DOHH2 (cell line): ENCODE data around the gene CRIM1.

Source experiments
- H3F3A ChIP-seq: fragments of 200-600 bp; sonication (generic), shearing (Covaris generic); 2 replicates; pipeline ENCODE4 v1.6.0; 2016; ENCODE audit warnings: antibody characterized with exemption, mild to moderate bottlenecking; ENCODE audit not compliant: control insufficient read depth, insufficient read depth
- H3K27ac ChIP-seq: fragments of 200-600 bp; sonication (generic); 2 replicates; pipeline ENCODE4 v1.5.1; 2014; ENCODE audit warnings: low read depth, mild to moderate bottlenecking, low read length, moderate library complexity
- H3K27me3 ChIP-seq: fragments of 200-600 bp; sonication (generic); 2 replicates; pipeline ENCODE4 v1.6.1; 2014; ENCODE audit warnings: mild to moderate bottlenecking, low read length, mixed read lengths; ENCODE audit not compliant: control insufficient read depth
- H3K36me3 ChIP-seq: fragments of 200-600 bp; sonication (generic); 2 replicates; pipeline ENCODE4 v1.6.1; 2014; ENCODE audit warnings: mild to moderate bottlenecking, low read length, moderate library complexity, mixed read lengths; ENCODE audit not compliant: control insufficient read depth
- H3K4me1 ChIP-seq: fragments of 200-600 bp; sonication (generic); 2 replicates; pipeline ENCODE4 v1.6.1; 2014; ENCODE audit warnings: mild to moderate bottlenecking, low read length, mixed read lengths; ENCODE audit not compliant: control insufficient read depth
- H3K4me2 ChIP-seq: fragments of 200-600 bp; sonication (generic); 2 replicates; pipeline ENCODE4 v1.6.0; 2014; ENCODE audit warnings: mild to moderate bottlenecking, low read length, moderate library complexity
- H3K4me3 ChIP-seq: fragments of 200-600 bp; sonication (generic); 2 replicates; pipeline ENCODE4 v1.5.1; 2014; ENCODE audit warnings: mild to moderate bottlenecking, low read length, mixed read lengths
- H3K79me2 ChIP-seq: fragments of 200-600 bp; sonication (generic); 2 replicates; pipeline ENCODE4 v1.6.1; 2014; ENCODE audit warnings: mild to moderate bottlenecking, low read length, mixed read lengths; ENCODE audit not compliant: control insufficient read depth
- H3K9me2 ChIP-seq: fragments of 200-600 bp; sonication (generic); replicated peaks from 2 replicates; pipeline ENCODE4 v1.6.1; 2014; ENCODE audit warnings: mild to moderate bottlenecking, low read length, mixed read lengths; ENCODE audit not compliant: control insufficient read depth
- H3K9me3 ChIP-seq: fragments of 200-600 bp; sonication (generic); 2 replicates; pipeline ENCODE4 v1.6.1; 2014; ENCODE audit warnings: antibody characterized with exemption, low read length, mixed read lengths; ENCODE audit not compliant: control insufficient read depth, insufficient read depth
- H4K20me1 ChIP-seq: fragments of 200-600 bp; sonication (generic); 2 replicates; pipeline ENCODE4 v1.6.0; 2014; ENCODE audit warnings: low read depth, mild to moderate bottlenecking, antibody characterized with exemption, low read length, moderate library complexity; ENCODE audit not compliant: control insufficient read depth, insufficient read depth
- CTCF ChIP-seq: fragments of 200-600 bp; sonication (generic); IDR thresholded peaks from one replicate; pipeline ENCODE4 v1.5.1; 2014; ENCODE audit warnings: antibody characterized with exemption, mild to moderate bottlenecking, low read depth, low read length; ENCODE audit not compliant: poor library complexity, severe bottlenecking
- EZH2phosphoT487 ChIP-seq: fragments of 200-600 bp; sonication (generic); IDR thresholded peaks from 2 replicates; pipeline ENCODE4 v1.6.1; 2017; ENCODE audit warnings: borderline replicate concordance, mild to moderate bottlenecking, antibody characterized with exemption, low read length, moderate library complexity, mixed read lengths

CRIM1 gene

GRCh38 chr2:36476411-36476810 lies 120.8 kb downstream of the CRIM1 start:
- no peaks in the 10 kb centered on the region for H3K27me3 ChIP-seq
- no peak overlapping the region for H3K4me2 ChIP-seq
- peaks cover 11% of the 10 kb centered on the region for H3K4me1 ChIP-seq
- no peaks in the 10 kb centered on the region for H3K79me2 ChIP-seq
- no peak overlapping the region for H3K27ac ChIP-seq
- no peaks in the 10 kb centered on the region for H3F3A ChIP-seq
- H4K20me1 ChIP-seq, result no peaks in the 10 kb centered on the region
- H3K9me2 ChIP-seq, result no peaks in the 10 kb centered on the region
- TF ChIP-seq EZH2phosphoT487, result no peak
- TF ChIP-seq CTCF, result no peak
- H3K36me3 ChIP-seq, result peaks cover 91% of the 10 kb centered on the region
- no peak overlapping the region for H3K4me3 ChIP-seq
- peaks cover 22% of the 10 kb centered on the region for H3K9me3 ChIP-seq

GRCh38 chr2:36477315-36477714 lies 121.7 kb downstream of the CRIM1 start:
- Histone ChIP-seq H3F3A (no peaks in the 10 kb centered on the region), H3K27me3 (no peaks in the 10 kb centered on the region), H4K20me1 (no peaks in the 10 kb centered on the region), H3K79me2 (no peaks in the 10 kb centered on the region), H3K9me2 (no peaks in the 10 kb centered on the region), H3K36me3 (peaks cover 92% of the 10 kb centered on the region), H3K4me1 (peaks cover 11% of the 10 kb centered on the region), H3K4me3 (no peak overlapping the region), H3K27ac (no peak overlapping the region), H3K4me2 (no peak overlapping the region), H3K9me3 (peaks cover 22% of the 10 kb centered on the region)
- TF ChIP-seq CTCF, result no peak

GRCh38 chr2:36477746-36478145 lies 122.2 kb downstream of the CRIM1 start:
- Histone ChIP-seq H3K27ac (no peak overlapping the region), H3K4me2 (no peak overlapping the region), H3F3A (no peaks in the 10 kb centered on the region), H3K27me3 (no peaks in the 10 kb centered on the region), H3K79me2 (no peaks in the 10 kb centered on the region), H3K4me1 (peaks cover 11% of the 10 kb centered on the region), H4K20me1 (no peaks in the 10 kb centered on the region), H3K4me3 (no peak overlapping the region), H3K9me2 (no peaks in the 10 kb centered on the region), H3K9me3 (peaks cover 22% of the 10 kb centered on the region), H3K36me3 (peaks cover 92% of the 10 kb centered on the region)
- TF ChIP-seq EZH2phosphoT487, result no peak
- no peak for TF ChIP-seq CTCF

GRCh38 chr2:36478332-36478738 lies 122.8 kb downstream of the CRIM1 start:
- Histone ChIP-seq H3K79me2 (no peaks in the 10 kb centered on the region), H3K9me3 (peaks cover 22% of the 10 kb centered on the region), H3K36me3 (peaks cover 92% of the 10 kb centered on the region), H3K27me3 (no peaks in the 10 kb centered on the region), H4K20me1 (no peaks in the 10 kb centered on the region), H3K4me2 (no peak overlapping the region), H3K4me3 (no peak overlapping the region), H3F3A (no peaks in the 10 kb centered on the region), H3K27ac (no peak overlapping the region), H3K9me2 (no peaks in the 10 kb centered on the region), H3K4me1 (peaks cover 11% of the 10 kb centered on the region)
- TF ChIP-seq EZH2phosphoT487 (no peak), CTCF (no peak)
